Measurements from ENCODE around the gene TTC27.
"Not testable (repeated sequence)": the region's sequence is repeated elsewhere in the genome, so short reads cannot be mapped to it uniquely, and the experiment has no call there.

The TTC27 gene

DNA sequence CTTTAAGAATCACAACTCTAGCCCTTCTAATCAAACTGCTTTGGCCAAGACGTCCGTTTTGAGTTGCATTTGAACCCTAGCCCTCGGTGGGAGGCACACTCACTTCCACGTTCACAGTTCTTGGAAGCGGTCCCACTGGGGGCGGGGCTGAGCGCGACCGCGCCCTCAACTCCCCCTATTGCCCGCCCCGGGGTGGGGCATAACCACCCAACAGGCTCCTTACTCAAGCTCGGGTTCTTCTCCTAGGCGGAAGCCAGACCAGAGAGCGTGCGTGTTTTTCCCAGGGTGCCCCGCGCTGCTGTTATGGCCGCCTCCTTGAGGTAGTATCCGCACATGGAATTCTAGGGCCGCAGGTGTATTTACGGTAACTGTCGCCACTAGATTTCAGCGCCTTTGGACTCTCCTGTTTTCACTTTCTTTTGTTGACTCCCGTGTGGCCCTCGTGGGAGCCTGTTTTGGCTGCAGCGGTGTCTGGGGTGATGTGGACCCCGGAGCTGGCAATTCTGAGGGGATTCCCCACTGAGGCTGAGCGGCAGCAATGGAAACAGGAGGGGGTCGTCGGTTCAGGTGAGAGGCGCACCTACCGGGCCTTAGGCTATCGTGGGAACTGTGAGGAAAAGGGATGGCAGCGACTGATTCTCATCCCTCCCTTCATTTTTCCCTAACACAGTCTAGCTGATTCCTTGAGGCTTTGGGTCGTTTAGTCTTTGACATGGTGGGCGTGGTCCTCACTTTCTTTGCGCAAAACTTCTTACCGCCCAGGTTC lies at the start of gene TTC27:
TSS of gene TTC27 (plus strand) at position 237 of the 766 bp plus-strand sequence. CDS start at position 480, 243 bp downstream.
- DNase-seq, result peak; percentile 80 to 93 (median 88)

DNA sequence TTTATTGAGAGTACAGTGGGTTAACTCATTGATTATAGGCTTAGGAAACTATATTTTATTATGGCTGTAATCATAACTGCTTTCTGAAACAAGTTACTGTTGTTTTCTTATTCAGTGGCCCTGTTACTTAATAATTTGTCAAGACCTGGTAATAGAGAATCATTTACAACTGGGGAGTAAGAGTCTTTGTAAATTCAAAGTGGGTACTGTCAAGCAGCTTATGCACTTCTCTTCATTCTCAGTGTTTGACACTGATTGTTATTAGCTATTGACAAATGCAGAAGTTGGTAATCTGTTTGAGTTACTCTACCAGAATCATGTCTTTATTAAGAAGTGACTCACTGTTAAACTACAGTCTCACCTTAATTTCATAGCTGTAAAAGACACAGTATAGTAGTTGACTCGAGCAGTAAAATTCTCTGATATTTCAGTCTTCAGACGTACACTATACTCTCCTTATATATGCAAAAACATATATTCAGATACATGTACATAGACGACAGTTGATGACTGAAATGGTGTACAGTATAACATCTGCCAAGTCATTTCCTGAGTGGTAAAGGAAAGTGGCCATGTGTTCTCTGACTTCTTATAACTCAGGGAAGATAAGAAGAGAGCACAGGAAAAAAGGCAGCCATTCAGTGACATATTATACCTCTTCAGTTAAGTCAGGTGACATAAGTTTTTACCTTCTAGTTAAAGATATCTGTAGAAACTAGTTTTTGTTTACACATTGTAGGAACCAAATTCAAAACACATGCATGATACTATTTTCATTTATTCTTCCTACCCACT lies 36.0 kb upstream of the TTC27 start:
- DNase-seq, result no peak

DNA sequence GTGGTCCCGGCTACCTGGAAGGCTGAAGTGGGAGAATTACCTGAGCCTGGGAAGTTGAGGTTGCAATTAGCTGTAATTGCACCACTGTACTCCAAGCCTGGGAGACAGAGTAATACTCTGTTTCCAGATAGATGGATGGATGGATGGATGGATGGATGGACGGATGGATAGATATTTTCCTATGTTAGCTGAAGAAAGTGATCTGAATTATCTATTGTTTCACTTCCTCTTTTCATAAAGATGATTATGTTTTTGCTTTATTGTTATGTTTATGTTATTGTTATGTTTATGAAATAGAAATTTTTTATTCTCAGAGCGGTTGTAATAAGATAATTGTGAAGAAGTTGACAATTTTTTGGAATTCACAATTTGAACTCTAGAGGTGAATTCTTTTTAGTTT lies 33.3 kb upstream of the TTC27 start:
- no peak for DNase-seq

DNA sequence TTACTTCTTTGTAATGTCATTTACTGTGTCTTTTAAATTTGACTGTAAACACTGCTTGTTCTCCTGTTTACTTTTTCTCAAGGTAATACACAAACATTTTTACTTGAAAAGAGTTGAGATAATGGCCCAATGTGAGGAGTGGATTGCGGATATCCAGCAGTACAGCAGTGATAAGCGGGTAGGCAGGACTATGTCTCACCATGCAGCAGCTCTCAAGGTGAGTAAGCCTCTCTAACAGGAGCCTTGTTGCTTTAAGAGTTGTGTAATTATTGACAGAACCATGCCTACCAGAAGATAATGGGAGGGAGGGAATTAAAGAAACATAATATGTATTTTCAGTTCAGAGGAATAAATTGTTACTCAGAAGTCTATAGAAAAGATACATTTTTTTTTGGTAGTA lies 16.5 kb upstream of the TTC27 start:
- DNase-seq, result no peak

DNA sequence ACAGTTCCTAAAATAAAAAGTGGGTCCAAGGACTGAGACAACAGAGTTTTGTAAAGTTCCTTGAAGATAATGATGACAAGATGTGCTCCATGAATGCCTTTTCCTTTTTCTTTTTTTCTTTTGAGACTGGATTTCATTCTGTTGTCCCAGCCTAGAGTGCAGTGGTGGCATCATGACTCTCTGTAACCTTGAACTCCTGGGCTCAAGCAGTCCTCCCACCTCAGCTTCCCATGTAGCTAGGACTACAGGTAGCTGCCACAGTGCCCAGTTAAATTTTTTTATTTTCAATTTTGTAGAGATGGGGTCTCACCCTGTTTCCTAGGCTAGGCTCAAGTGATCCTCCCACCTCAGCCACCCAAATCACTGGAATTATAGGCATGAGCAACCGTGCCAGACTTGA lies 16.1 kb upstream of the TTC27 start:
- no peak for DNase-seq

DNA sequence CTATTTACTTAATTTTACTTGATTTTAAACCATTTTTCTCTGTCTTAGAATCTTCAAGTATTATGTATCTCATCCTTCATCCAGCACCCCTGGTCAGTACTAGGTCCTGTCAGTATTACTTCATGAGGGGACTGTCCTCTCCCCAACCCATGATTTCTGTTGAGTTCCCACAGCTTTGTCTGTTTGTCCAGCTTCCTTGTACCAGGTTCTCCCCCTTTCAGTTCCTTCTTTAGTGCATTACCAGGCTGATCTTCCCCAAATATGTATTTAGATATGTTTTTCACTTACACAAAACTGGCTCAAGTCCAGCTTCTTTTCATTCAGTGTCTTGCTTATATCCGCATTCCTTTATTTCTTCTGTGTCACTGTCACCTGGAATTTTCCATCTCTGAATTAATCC lies 13.8 kb upstream of the TTC27 start:
- DNase-seq, result no peak

DNA sequence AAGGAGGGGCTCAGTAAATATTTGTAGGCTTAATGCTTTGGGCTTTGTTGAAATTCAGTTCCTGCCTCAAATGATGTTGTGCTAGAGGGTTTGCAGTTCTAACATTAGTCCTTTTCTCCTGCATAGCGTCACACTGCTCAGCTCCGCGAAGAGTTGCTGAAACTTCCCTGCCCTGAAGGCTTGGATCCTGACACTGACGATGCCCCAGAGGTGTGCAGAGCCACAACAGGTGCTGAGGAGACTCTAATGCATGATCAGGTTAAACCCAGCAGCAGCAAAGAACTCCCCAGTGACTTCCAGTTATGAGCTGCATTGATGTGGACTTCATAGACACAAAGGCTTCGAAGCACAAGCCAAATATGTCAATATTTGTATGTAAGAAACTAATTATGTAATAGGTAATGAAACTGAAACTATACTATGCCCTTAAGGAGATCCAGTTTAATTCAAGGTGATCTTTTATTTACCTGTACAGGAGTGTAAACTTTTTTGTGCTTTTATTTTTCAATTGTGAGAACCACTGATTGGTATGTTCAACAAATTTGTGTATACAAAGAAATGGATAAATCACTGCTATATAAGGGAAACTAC lies 10.2 kb upstream of the TTC27 start:
- DNase-seq, result no peak

DNA sequence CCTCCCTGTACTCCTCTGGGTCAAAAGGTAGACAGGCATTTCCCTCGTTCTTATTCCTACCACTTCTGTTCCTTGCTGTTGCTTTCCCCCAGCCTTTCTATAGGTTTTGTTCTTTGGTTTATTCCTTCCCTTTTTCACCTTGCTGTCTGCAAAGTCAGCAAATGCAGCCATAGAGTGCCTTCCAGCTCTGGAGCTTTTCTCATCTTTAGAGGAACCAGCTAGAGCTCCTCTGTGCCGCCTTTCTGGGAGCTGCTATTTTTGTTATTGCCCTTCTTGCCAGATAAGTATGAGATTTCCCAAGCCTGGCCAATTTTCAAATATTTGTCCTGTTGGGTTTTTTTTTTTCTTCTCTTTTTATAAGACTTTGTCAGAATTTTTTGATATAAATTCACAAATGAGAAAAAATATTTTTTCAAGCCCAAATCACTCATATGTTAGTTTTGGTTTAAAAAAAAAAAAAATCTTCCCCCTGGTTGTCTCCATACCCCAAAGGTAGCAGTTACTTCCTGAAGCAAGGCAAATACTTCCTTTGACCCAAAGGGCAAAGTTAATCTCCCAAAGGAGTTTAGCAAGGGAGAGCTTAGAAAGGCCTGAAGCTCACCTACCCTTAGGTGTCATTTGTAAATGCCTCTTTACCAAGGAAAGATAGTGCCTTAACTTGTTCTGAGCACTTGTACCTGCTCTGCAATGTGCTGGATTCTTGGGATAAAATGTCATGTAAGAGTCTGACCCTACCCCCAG lies 5.1 kb upstream of the TTC27 start:
- no peak for DNase-seq

DNA sequence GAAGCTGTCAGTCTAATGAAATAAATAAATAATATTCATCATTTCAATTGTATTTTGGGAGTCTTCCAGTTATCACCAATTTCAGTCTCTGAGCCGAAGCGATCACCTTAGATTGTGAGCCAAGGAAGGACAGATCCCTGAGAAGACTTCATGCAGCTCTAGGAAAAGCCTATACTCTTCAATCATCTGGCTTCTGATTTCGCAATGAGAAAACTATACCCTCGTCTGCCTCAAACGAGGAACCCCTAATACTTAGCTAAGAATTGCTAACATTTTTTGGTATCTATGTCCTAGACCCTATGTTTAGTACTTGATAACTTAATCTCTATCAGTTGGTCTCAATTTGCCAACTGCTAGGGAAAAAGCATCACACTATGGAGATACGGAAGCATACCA lies 4.5 kb upstream of the TTC27 start:
- no peak for DNase-seq

DNA sequence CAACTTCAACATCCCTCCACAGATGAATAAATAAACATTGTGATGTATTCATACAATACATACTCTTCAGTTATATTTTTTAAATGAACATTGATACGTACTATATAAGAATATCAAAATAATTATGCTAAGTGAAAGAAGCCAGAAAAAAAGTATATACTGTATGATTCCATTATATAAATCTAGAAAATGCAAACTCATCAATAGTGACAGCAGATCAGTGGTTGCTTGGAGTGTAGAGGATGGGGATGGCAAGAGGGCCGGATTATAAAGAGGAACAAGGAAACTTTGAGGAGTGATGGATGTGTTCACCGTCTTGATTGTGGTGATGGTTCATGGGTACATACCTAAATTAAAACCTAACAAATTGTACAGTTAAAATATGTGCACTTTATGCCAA lies 3.0 kb upstream of the TTC27 start:
- DNase-seq, result no peak

DNA sequence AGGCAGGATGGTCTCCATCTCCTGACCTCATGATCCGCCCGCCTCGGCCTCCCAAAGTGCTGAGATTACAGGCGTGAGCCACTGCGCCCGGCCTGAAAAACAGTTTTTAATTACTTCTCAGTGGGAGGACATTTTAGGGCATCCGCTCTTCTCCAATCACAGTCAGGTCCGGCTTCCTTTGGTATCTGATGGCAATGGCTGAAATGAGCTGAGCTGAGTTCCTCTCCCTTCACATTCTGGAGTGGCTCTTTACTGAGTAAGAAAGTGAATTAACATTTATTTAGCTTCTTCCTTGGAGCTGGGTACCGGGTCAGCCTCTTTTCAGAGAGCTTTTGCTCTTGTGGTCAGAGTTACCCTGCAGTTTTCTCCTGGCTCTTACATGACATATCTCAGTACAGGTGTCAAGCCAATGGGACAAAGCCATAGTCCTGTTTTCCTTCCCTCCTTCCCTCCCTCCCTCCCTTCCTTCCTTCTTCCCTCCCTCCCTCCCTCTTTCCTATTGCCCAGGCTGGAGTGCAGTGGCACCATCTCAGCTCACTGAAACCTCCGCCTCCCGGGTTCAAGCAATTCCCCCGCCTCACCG lies 1.1 kb upstream of the TTC27 start:
- no peak for DNase-seq

DNA sequence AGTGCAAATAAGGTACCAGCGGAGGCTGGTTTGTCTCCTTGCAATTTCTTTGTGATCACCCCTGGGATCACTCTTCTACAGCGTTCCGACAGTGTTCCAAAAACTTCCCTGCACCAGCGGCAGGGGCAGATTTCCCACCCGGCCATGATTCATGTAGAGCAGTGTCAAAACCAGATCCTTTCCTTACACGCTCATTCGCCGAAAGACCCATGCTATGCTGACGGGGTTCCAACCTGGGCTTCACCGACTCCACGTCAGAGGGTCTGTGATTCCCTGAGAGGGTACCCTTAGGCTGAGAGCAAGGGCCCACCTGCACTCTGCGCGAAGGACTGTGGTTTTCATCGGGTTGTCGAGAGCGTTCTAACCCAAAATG lies 423 bp upstream of the TTC27 start:
- no peak for DNase-seq

DNA sequence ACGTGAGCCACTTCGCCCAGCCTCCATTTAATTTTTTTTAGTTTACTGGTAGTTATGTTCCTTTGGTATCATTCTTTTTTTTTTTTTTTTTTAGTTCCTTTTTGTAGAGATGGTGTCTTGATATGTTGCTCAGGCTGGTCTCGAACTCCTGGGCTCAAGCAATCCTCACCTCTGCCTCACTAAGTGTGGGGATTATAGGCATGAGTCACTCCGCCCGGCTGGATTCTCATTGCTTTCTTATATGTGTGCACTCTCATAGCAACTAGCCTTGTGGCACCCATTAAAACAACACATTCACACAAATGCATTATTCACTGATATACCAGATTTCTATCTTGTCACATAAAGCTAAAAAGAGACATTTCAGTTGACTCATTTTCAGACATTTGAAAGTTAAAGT lies 4.2 kb downstream of the TTC27 start:
- DNase-seq, result no peak

DNA sequence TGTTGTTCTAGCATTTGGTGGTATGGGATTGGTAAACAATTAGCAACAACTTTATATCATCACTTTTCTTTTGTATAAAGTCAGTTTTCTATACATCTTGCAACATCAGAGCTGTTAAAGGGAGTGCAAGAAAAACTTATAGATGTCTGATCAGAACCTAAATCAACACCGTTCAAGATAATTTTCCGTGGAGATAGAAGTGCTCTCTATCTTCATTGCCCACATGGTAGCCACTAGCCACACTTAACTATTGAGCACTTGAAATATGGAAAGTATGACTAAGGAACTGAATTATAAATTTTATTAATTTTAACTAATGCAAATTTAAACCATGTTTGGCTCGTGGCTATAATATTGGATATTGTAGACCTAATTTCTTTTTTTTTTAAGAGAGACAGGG lies 5.2 kb downstream of the TTC27 start:
- no peak for DNase-seq

DNA sequence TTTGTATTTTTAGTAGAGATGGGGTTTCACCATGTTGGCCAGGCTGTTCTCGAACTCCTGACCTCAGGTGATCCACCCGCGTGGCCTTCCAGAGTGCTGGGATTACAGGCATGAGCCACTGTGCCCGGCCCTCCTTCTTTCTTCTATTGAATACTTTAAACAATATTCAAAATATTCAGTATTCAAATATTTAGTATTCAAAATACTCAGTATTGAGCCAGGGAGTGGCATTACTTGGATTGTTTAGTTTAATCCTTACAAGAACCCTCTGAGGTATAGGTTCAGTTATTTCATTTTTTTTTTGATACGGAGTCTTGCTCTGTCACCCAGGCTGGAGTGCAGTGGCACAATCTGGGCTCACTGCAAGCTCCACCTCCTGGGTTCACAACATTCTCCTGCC lies 10.7 kb downstream of the TTC27 start:
- not testable (repeated sequence) for DNase-seq

DNA sequence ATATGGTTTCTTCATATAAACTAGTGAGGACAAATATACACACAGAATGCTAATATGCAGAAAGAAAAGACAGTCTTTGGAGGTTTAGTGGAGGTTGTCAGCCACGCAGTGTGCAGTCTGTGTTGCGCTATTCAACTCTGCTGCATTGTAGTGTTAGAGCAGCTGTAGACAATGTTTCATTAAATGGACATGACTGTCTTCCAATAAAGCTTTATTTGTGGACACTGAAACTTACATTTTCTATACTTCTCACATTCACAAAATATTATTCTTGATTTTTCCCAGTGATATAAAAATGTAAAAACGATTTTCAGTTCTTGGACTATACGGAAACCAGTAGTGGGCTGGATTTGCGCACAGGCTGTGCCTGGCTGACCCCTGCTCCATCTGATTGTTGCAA lies 13.3 kb downstream of the TTC27 start:
- DNase-seq, result no peak

DNA sequence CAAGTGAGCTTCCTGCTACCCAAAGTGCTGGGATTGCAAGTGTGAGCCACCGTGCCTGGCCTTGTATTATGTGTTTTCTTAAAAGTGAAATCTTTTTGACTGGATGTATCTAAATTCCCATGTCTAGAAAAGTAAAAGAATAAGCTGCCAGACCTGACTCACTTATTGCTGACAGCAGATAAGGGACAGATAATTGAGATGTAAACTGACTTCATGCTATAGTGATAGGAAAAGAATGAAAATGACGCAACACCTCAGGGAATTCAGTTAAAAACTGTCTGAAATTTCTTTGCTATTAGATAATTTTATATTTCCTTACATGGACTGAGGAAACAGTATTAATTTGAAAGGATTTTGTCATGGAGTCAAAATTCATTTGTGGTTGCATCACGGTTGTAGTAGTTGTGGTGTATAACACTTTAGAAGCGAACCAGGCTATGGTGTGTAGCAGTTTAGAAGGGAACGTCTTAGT lies 19.4 kb downstream of the TTC27 start:
- DNase-seq, result no peak

DNA sequence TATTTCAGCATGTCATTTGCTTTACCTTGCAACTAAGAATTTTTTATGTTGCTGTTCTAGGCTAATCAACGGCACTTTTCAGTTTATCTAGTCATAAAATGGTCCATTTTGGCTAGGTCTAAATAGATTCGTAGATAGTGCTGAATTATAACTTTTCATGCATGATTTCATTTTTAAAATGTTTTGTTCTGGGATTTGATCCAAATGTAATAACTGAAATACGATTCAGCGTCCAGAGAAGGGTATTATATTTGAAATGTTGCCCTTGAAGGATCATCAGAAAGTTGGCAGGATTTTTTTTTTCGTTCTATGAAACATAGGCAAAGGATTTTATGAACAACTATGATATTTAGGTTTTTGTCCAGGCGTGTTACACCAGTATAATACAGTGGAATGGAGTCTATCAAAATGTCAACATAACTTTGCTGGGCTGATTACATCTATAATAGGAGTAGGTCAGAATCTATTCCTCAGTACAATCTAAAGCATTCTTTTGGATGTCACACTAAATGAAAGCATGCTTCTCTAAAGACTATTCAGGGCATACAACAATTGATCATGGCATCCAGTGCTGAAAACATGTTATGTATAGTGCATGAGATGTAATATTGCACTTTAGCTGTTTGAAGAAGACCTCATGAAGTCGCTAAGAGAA lies 24.8 kb downstream of the TTC27 start:
- DNase-seq, result no peak

DNA sequence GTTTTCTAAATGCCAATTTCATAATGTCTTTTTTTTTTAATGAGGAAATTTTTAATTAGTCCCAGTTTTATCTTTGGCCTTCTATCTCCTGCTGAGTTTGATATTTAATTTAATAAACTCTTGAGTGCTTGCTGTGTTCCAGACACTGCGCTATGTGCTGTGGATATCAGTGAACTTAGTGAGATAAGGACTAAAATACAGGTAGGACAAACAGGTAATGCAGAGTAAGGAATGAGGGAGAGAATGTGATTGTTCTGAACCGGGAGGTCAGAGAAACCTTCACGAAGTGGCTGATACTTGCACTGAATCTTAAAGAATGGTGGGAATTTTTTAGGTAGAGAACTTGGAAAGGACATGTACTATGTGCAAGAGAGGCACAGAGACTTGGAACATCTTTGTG lies 28.2 kb downstream of the TTC27 start:
- DNase-seq, result no peak

DNA sequence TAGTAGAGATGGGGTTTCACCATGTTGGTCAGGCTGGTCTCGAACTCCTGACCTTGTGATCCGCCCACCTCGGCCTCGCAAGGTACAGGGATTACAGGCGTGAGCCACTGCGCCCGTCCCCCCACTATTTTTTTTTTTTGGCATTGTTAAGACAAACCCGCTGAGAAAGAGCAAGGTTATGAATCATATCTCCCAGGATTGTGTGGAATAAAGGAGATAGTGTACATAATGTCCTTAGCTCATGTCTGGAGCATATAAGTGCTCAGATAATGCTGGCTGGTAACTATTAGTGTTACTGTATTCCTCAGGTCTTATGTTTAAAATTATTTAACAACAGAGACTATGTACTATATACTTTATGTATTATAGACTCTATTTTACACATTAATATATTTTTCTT lies 36.0 kb downstream of the TTC27 start:
- DNase-seq, result no peak

DNA sequence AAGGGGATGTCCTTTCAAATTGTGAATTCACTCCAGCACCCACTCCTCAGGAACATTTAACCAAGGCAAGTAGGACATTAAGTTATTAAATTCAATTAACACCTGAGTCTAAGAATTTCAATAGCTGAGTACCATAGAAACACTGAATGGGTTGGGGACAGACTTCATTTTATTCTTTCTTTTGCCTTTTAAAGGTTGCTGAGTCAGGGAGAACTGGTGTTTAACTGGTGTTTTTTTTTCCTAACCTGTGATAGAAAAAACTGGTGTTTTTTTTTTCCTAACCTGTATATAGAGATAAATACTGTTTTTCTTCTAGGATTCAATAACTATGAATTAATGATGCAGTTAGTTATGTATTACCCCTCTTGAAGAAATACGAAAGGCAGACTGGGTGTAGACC lies 38.9 kb downstream of the TTC27 start:
- no peak for DNase-seq

DNA sequence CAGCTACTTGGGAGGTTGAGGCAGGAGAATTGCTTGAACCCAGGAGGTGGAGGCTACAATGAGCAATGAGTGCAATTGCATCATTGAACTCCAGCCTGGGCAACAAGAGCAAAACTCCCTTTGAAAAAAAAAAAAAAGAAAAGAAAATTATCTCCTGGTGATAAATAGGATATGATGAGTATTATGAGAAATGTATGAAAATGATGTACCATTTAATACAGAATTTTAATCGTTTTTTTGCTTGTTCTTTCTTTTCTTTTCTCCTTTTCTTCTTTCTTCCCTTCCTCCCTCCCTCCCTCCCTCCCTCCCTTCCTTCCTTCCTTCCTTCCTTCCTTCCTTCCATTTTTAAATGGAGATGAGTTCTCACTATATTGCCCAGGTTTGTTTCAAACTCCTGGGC lies 40.4 kb downstream of the TTC27 start:
- DNase-seq, result no peak
